Astrocyte of the cerebellum (primary cell): Measurements from ENCODE around the gene HECTD2.

Experiments used
- DNase-seq: peaks from one replicate; pipeline ENCODE4 v3.0.0-alpha.2; 2011; ENCODE audit warnings: low read depth
- H3K4me3 ChIP-seq: 2 replicates; pipeline ENCODE4 v1.5.1; 2011; ENCODE audit warnings: mild to moderate bottlenecking, low read depth, low read length, moderate library complexity
- CTCF ChIP-seq: IDR thresholded peaks from 2 replicates; pipeline ENCODE4 v1.5.1; 2012; ENCODE audit warnings: low read length, low read depth, moderate library complexity, mild to moderate bottlenecking; ENCODE audit errors: missing control alignments
- in situ Hi-C: cut with HindIII; loops from 2 replicates; pipeline ENCODE4 v1.10.0; 2017; ENCODE audit warnings: low sequenced_read_pairs

The HECTD2 gene

GRCh38 chr10:91545384-91545783 is 135.2 kb downstream of the HECTD2 start:
- in situ Hi-C loops, result no loop called here
- TF ChIP-seq CTCF, result no peak
- H3K4me3 ChIP-seq, result no peak overlapping the region

GRCh38 chr10:91545838-91546237 is 135.7 kb downstream of the HECTD2 start:
- DNase-seq, result no peak
- in situ Hi-C loops, result no loop called here
- H3K4me3 ChIP-seq, result no peak overlapping the region
- TF ChIP-seq CTCF, result no peak

More at GRCh38 chr10:91545384-91545783, 135.2 kb downstream of the HECTD2 start:
- no peak for DNase-seq

- DNase-seq, result no peak
- TF ChIP-seq CTCF, result no peak
- in situ Hi-C loops, result no loop called here
- H3K4me3 ChIP-seq, result no peak overlapping the region
Measured at GRCh38 chr10:91549262-91549661, 139.1 kb downstream of the HECTD2 start.

- no peak for TF ChIP-seq CTCF
- in situ Hi-C loops, result no loop called here
- no peak overlapping the region for H3K4me3 ChIP-seq
- no peak for DNase-seq
Measured at GRCh38 chr10:91550021-91550420, 139.9 kb downstream of the HECTD2 start.

GRCh38 chr10:91551856-91552255 is 141.7 kb downstream of the HECTD2 start:
- H3K4me3 ChIP-seq, result no peak overlapping the region
- in situ Hi-C loops, result no loop called here
- TF ChIP-seq CTCF, result peak; percentile 92
- DNase-seq, result peak; percentile 57

GRCh38 chr10:91552274-91553095 is 142.3 kb downstream of the HECTD2 start:
- in situ Hi-C loops, result no loop called here
- DNase-seq, result no peak
- no peak overlapping the region for H3K4me3 ChIP-seq
- TF ChIP-seq CTCF, result peak; percentile 46
